ENCODE measurements around the gene TACC2.

Gene TACC2

GRCh38 chr10:122047560-122047959 lies 58.6 kb downstream of the TACC2 start:
- Histone ChIP-seq H3K27me3 (ENCODE audit: insufficient read depth, low read length) (0 out of 2 replicates have a peak, but pooled peaks cover 4% of the 10 kb centered on the region), H3K4me2 (ENCODE audit: low read length) (no peak overlapping the region), H3K9ac (ENCODE audit: low read length) (no peak overlapping the region), H3K4me1 (ENCODE audit: insufficient read depth, low read length, severe bottlenecking) (no peaks in the 10 kb centered on the region), H3F3A (ENCODE audit: insufficient read depth, low read length) (no peaks in the 10 kb centered on the region), H3K27ac (ENCODE audit: low read depth, low read length, poor library complexity, severe bottlenecking) (no peak overlapping the region), H3K79me2 (ENCODE audit: insufficient read depth, low read length) (no peaks in the 10 kb centered on the region), H3K4me3 (ENCODE audit: low read depth, low read length, poor library complexity, severe bottlenecking) (no peak overlapping the region), H3K9me2 (ENCODE audit: low read depth, low read length) (no peaks in the 10 kb centered on the region), H2AFZ (ENCODE audit: low read length) (no peak overlapping the region), H4K20me1 (ENCODE audit: insufficient read depth, low read length) (no peaks in the 10 kb centered on the region), H3K36me3 (ENCODE audit: insufficient read depth, low read length) (no peaks in the 10 kb centered on the region), H3K9me3 (ENCODE audit: low read length) (no peaks in the 10 kb centered on the region)
- TF ChIP-seq, protein P1, sequence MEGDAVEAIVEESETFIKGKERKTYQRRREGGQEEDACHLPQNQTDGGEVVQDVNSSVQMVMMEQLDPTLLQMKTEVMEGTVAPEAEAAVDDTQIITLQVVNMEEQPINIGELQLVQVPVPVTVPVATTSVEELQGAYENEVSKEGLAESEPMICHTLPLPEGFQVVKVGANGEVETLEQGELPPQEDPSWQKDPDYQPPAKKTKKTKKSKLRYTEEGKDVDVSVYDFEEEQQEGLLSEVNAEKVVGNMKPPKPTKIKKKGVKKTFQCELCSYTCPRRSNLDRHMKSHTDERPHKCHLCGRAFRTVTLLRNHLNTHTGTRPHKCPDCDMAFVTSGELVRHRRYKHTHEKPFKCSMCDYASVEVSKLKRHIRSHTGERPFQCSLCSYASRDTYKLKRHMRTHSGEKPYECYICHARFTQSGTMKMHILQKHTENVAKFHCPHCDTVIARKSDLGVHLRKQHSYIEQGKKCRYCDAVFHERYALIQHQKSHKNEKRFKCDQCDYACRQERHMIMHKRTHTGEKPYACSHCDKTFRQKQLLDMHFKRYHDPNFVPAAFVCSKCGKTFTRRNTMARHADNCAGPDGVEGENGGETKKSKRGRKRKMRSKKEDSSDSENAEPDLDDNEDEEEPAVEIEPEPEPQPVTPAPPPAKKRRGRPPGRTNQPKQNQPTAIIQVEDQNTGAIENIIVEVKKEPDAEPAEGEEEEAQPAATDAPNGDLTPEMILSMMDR (IDR thresholded peaks at IDR 0.05; ENCODE audit: low read length): no peak
- TF ChIP-seq EZH2 (IDR thresholded peaks at IDR 0.05; ENCODE audit: borderline replicate concordance, low read length): no peak

DNA sequence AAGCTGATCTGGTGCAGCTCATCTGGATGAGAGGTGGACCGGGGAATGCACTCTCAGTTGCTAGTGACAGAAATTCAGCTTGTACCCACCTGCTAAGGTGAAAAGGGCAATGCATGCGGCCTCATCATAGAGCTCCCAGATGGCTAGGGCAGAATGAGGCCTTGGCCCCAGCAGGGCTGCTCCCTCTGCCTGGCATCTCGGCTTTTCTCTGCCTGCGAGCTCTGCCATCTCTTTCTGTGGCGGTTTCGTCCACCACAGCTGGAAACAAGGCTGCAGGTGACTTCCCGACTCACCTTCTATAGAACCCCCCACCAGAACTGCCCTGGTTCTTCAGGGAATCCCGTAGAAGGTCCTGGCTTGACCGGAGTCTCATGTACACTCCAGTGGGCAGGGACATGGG lies 60.1 kb downstream of the TACC2 start:
- no peaks in the 10 kb centered on the region for H3K4me1 ChIP-seq (ENCODE audit: insufficient read depth, low read length, severe bottlenecking)
- H3K27ac ChIP-seq (ENCODE audit: low read depth, low read length, poor library complexity, severe bottlenecking): no peak overlapping the region
- no peaks in the 10 kb centered on the region for H3F3A ChIP-seq (ENCODE audit: insufficient read depth, low read length)
- no peak overlapping the region for H2AFZ ChIP-seq (ENCODE audit: low read length)
- H3K9ac ChIP-seq (ENCODE audit: low read length): no peak overlapping the region
- no peaks in the 10 kb centered on the region for H3K36me3 ChIP-seq (ENCODE audit: insufficient read depth, low read length)
- TF ChIP-seq, protein P1 (IDR thresholded peaks at IDR 0.05; ENCODE audit: low read length): no peak
- no peak for TF ChIP-seq EZH2 (IDR thresholded peaks at IDR 0.05; ENCODE audit: borderline replicate concordance, low read length)
- H3K27me3 ChIP-seq (ENCODE audit: insufficient read depth, low read length): 0 out of 2 replicates have a peak, but pooled peaks cover 4% of the 10 kb centered on the region
- H4K20me1 ChIP-seq (ENCODE audit: insufficient read depth, low read length): no peaks in the 10 kb centered on the region
- H3K9me2 ChIP-seq (ENCODE audit: low read depth, low read length): no peaks in the 10 kb centered on the region
- no peaks in the 10 kb centered on the region for H3K9me3 ChIP-seq (ENCODE audit: low read length)
- no peak overlapping the region for H3K4me3 ChIP-seq (ENCODE audit: low read depth, low read length, poor library complexity, severe bottlenecking)
- H3K79me2 ChIP-seq (ENCODE audit: insufficient read depth, low read length): no peaks in the 10 kb centered on the region
- H3K4me2 ChIP-seq (ENCODE audit: low read length): no peak overlapping the region

DNA sequence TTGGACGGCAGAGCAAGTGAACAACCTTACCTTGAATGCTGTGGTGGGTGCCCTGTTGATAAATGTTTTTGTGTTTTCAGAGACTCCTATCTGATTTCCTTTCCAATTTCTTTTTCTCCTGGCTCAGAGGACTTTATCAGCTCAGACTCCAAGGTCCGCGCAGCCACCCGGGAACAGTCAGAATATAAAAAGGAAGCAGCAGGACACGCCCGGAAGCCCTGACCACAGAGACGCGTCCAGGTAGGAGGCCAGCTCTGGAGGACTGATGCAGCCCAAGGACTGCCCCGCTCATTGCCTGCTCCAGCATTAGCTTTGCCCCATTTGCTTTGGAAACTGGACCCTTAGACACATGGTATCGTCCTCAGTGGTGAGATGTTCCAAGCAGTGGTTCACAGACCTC lies 61.3 kb downstream of the TACC2 start:
- Histone ChIP-seq H2AFZ (ENCODE audit: low read length) (no peak overlapping the region), H3K4me3 (ENCODE audit: low read depth, low read length, poor library complexity, severe bottlenecking) (no peak overlapping the region), H3K27ac (ENCODE audit: low read depth, low read length, poor library complexity, severe bottlenecking) (no peak overlapping the region), H4K20me1 (ENCODE audit: insufficient read depth, low read length) (no peaks in the 10 kb centered on the region), H3K4me1 (ENCODE audit: insufficient read depth, low read length, severe bottlenecking) (no peaks in the 10 kb centered on the region), H3K79me2 (ENCODE audit: insufficient read depth, low read length) (no peaks in the 10 kb centered on the region), H3K9ac (ENCODE audit: low read length) (no peak overlapping the region), H3F3A (ENCODE audit: insufficient read depth, low read length) (no peaks in the 10 kb centered on the region), H3K27me3 (ENCODE audit: insufficient read depth, low read length) (0 out of 2 replicates have a peak, but pooled peaks cover under 1% of the 10 kb centered on the region), H3K9me3 (ENCODE audit: low read length) (no peaks in the 10 kb centered on the region), H3K4me2 (ENCODE audit: low read length) (no peak overlapping the region), H3K36me3 (ENCODE audit: insufficient read depth, low read length) (no peaks in the 10 kb centered on the region), H3K9me2 (ENCODE audit: low read depth, low read length) (no peaks in the 10 kb centered on the region)
- TF ChIP-seq, protein P1 (IDR thresholded peaks at IDR 0.05; ENCODE audit: low read length): no peak
- TF ChIP-seq EZH2 (IDR thresholded peaks at IDR 0.05; ENCODE audit: borderline replicate concordance, low read length): no peak
